Fibroblast of lung (primary cell): ENCODE measurements around the gene PSMD1. TPM values are rescaled to one million over a fixed set of nuclear protein-coding genes. Genes with fewer than 3 reads are reported as not detected.

ENCODE experiments used
- DNase-seq, 2 donors: peaks; one replicate each; pipeline versions ENCODE4 v3.0.0 to v3.0.0-alpha.2; 2010; ENCODE audit warnings: low read depth in 2 of 2
- H2AFZ ChIP-seq: 2 replicates; pipeline ENCODE4 v1.5.1; 2012; ENCODE audit warnings: low read length, control low read depth, inconsistent platforms
- H3K27ac ChIP-seq: 2 replicates; pipeline ENCODE4 v1.5.1; 2011; ENCODE audit warnings: low read length, control low read depth; ENCODE audit not compliant: insufficient read depth
- H3K27me3 ChIP-seq: 2 replicates; pipeline ENCODE4 v1.5.1; 2011; ENCODE audit warnings: mild to moderate bottlenecking, low read length; ENCODE audit not compliant: control insufficient read depth, insufficient read depth
- H3K36me3 ChIP-seq: 2 replicates; pipeline ENCODE4 v1.5.1; 2011; ENCODE audit warnings: low read length; ENCODE audit not compliant: control insufficient read depth, insufficient read depth
- H3K4me1 ChIP-seq: 2 replicates; pipeline ENCODE4 v1.5.1; 2011; ENCODE audit warnings: low read length; ENCODE audit not compliant: control insufficient read depth, insufficient read depth; ENCODE audit errors: extremely low read depth
- H3K4me2 ChIP-seq: 2 replicates; pipeline ENCODE4 v1.5.1; 2011; ENCODE audit warnings: low read length, control low read depth; ENCODE audit not compliant: insufficient read depth; ENCODE audit errors: extremely low read depth
- H3K4me3 ChIP-seq, 4 experiments: fragments of 200-600 bp in 1 of 4; sonication (generic) in 1 of 4; replicated peaks in 1 of 4; 2 replicates each; pipeline ENCODE4 v1.5.1; 2011 to 2016; ENCODE audit warnings: low read length in 4 of 4, low read depth in 3 of 4, mild to moderate bottlenecking in 3 of 4, control low read depth in 2 of 4, inconsistent platforms in 1 of 4, mixed read lengths in 1 of 4; ENCODE audit not compliant: insufficient read depth in 1 of 4; ENCODE audit errors: control extremely low read depth in 1 of 4
- H3K79me2 ChIP-seq: 2 replicates; pipeline ENCODE4 v1.5.1; 2012; ENCODE audit warnings: mild to moderate bottlenecking, low read length, inconsistent platforms; ENCODE audit not compliant: control insufficient read depth, insufficient read depth
- H3K9ac ChIP-seq: 2 replicates; pipeline ENCODE4 v1.5.1; 2011; ENCODE audit warnings: mild to moderate bottlenecking, low read length, control low read depth; ENCODE audit not compliant: insufficient read depth
- H3K9me3 ChIP-seq: 2 replicates; pipeline ENCODE4 v1.5.1; 2012; ENCODE audit warnings: low read depth, low read length; ENCODE audit not compliant: control insufficient read depth, insufficient read depth
- H4K20me1 ChIP-seq: 2 replicates; pipeline ENCODE4 v1.5.1; 2011; ENCODE audit warnings: low read length; ENCODE audit not compliant: control insufficient read depth, insufficient read depth; ENCODE audit errors: extremely low read depth
- CTCF ChIP-seq, 2 donors: IDR thresholded peaks in 1 of 2; conservative IDR thresholded peaks in 1 of 2; 1 replicate in 1 of 2; 2 replicates in 1 of 2; pipeline ENCODE4 v1.5.1; 2011 to 2012; ENCODE audit warnings: low read length in 2 of 2, control low read depth in 1 of 2, inconsistent platforms in 1 of 2, low read depth in 1 of 2, mild to moderate bottlenecking in 1 of 2
- EZH2 ChIP-seq: IDR thresholded peaks from 2 replicates; pipeline ENCODE4 v1.5.1; 2012; ENCODE audit warnings: low read length, control low read depth, mild to moderate bottlenecking; ENCODE audit errors: missing control alignments
- polyA plus RNA-seq, 2 donors: library from polyadenylated mRNA; depleted of rRNA in 1 of 2; stranded (reverse) in 1 of 2; unstranded in 1 of 2; fragments of >200 nt; gene quantifications; 2 replicates each; pipeline ENCODE4 v1.2.1, GENCODE V29; 2011 to 2012; ENCODE audit warnings: missing spikeins in 1 of 2
- total RNA-seq: library from RNA; depleted of rRNA; stranded (reverse); fragments of >200 nt; gene quantifications from 2 replicates; pipeline ENCODE4 v1.2.1, GENCODE V29; 2014

Gene PSMD1
- total and polyA plus RNA-seq, 2 donors (not counting 1 experiment from before 2014, with no cell fraction given): 125 to 144 TPM

DNA sequence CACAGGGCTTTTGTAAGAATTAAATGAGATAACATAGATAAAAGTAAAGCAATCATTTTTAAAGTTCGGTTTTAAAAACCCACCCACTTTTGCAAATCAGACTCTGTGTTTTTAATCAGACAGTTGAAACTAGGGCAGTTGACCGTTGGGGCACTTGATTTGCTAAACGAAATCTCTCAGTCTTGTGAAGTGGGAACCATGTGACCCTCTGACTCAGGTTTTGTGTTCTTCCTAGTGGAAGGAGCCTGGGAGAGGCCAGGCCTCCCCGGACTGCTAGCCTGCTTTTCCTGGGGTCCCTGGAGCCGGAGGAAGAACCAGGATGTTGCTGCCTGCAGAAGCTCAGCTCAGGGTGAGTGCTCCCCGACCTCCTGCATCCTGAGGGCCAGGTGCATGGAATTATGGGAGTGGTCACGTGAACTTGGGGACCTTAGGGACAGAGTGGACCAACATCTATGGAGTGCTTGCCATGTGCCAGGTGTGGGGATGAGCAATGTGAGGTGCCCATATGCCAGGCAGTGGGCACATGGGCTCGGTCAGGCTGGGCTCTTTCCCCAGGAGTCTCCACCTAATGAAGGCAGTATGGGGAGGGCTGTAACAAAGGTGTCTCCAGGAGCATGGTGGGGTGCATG is 15.5 kb upstream of the PSMD1 start:
- Histone ChIP-seq H3K27ac (no peak overlapping the region), H3K9me3 (no peaks in the 10 kb centered on the region), H3K36me3 (no peaks in the 10 kb centered on the region), H3K4me3 (no peak overlapping the region), H3K4me2 (no peak overlapping the region), H4K20me1 (no peaks in the 10 kb centered on the region), H3K4me1 (no peaks in the 10 kb centered on the region), H3K9ac (no peak overlapping the region), H3K79me2 (no peaks in the 10 kb centered on the region), H2AFZ (no peak overlapping the region), H3K27me3 (peaks cover 17% of the 10 kb centered on the region)
- no peak for TF ChIP-seq EZH2
- no peak for TF ChIP-seq CTCF (conservative IDR thresholded peaks at IDR 0.05 in 1 of 2, IDR thresholded peaks at IDR 0.05 in 1 of 2; ENCODE audit: low read depth in 1 of 2, low read length in 2 of 2)
- no peak for DNase-seq

- H3K36me3 ChIP-seq: no peaks in the 10 kb centered on the region
- no peak overlapping the region for H3K9ac ChIP-seq
- H3K4me3 ChIP-seq: no peak overlapping the region
- H3K27ac ChIP-seq: no peak overlapping the region
- TF ChIP-seq EZH2 (no peak), CTCF (conservative IDR thresholded peaks at IDR 0.05 in 1 of 2, IDR thresholded peaks at IDR 0.05 in 1 of 2; ENCODE audit: low read depth in 1 of 2, low read length in 2 of 2) (no peak)
- no peaks in the 10 kb centered on the region for H3K9me3 ChIP-seq
- no peaks in the 10 kb centered on the region for H3K4me1 ChIP-seq
- H4K20me1 ChIP-seq: no peaks in the 10 kb centered on the region
- H3K79me2 ChIP-seq: no peaks in the 10 kb centered on the region
- H3K4me2 ChIP-seq: no peak overlapping the region
- DNase-seq: no peak
- peaks cover 4% of the 10 kb centered on the region for H3K27me3 ChIP-seq
- H2AFZ ChIP-seq: no peak overlapping the region
Observed at GRCh38 chr2:231043796-231044195, 12.9 kb upstream of the PSMD1 start.

DNA sequence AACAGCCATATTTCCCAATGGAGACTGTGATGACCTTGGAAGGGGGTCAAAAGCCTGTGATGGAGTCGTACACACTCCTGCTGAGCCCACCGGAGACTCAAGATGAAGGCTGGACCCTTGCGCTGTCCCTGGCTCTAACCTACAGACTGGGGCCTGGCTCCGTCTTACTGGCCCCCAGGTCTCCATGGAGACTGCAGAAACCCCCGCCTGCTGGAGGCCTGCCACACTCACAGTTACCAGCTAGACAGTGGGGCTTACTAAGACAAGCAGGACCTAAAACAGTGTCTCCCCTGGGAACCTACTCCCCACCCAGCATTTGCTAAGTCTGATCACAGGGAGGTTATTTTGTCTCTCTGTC is 9.8 kb upstream of the PSMD1 start:
- no peak for DNase-seq
- no peak overlapping the region for H2AFZ ChIP-seq

More for the DNA sequence above, 9.8 kb upstream of the PSMD1 start:
- Histone ChIP-seq H3K9me3 (no peaks in the 10 kb centered on the region), H3K4me2 (no peak overlapping the region), H3K4me1 (no peaks in the 10 kb centered on the region), H3K36me3 (no peaks in the 10 kb centered on the region), H3K27me3 (no peaks in the 10 kb centered on the region), H3K9ac (no peak overlapping the region), H3K79me2 (no peaks in the 10 kb centered on the region), H4K20me1 (no peaks in the 10 kb centered on the region), H3K4me3 (no peak overlapping the region), H3K27ac (no peak overlapping the region)
- TF ChIP-seq EZH2 (no peak), CTCF (conservative IDR thresholded peaks at IDR 0.05 in 1 of 2, IDR thresholded peaks at IDR 0.05 in 1 of 2; ENCODE audit: low read depth in 1 of 2, low read length in 2 of 2) (no peak)
